WTC11 (cell line): ENCODE measurements around the gene RCAN2.

Experiments
- CBFB ChIP-seq: sonication (generic); formaldehyde crosslinking; IDR thresholded peaks from 2 replicates; pipeline ENCODE4 v1.8.1; 2022; ENCODE audit warnings: mild to moderate bottlenecking, low read depth, missing genetic modification reagents
- CREM ChIP-seq: sonication (generic); formaldehyde crosslinking; IDR thresholded peaks from 2 replicates; pipeline ENCODE4 v1.8.1; 2022; ENCODE audit warnings: mild to moderate bottlenecking, missing genetic modification reagents, moderate library complexity
- ETV6 ChIP-seq: sonication (generic); formaldehyde crosslinking; IDR thresholded peaks from 2 replicates; pipeline ENCODE4 v1.8.1; 2022; ENCODE audit warnings: mild to moderate bottlenecking, missing genetic modification reagents
- NR2C2 ChIP-seq: sonication (generic); formaldehyde crosslinking; IDR thresholded peaks from 2 replicates; pipeline ENCODE4 v1.8.0; 2022; ENCODE audit warnings: mild to moderate bottlenecking, missing genetic modification reagents
- PRRX2 ChIP-seq: fragments of 250-450 bp; sonication (Bioruptor Pico); IDR thresholded peaks from 2 replicates; pipeline ENCODE4 v1.8.0; 2021; ENCODE audit warnings: mild to moderate bottlenecking
- RELA ChIP-seq: sonication (generic); formaldehyde crosslinking; IDR thresholded peaks from 2 replicates; pipeline ENCODE4 v1.8.1; 2022; ENCODE audit warnings: missing genetic modification reagents, mild to moderate bottlenecking, borderline replicate concordance
- TF ChIP-seq, protein P1 (sequence below): fragments of 200-600 bp; IDR thresholded peaks from 2 replicates; pipeline ENCODE4 v1.8.0; 2022; ENCODE audit warnings: antibody characterized with exemption
- TF ChIP-seq, protein P2 (sequence below): sonication (generic); formaldehyde crosslinking; IDR thresholded peaks from 2 replicates; pipeline ENCODE4 v1.8.0; 2022; ENCODE audit warnings: mild to moderate bottlenecking, missing genetic modification reagents
- TF ChIP-seq, protein P3 (sequence below): sonication (generic); formaldehyde crosslinking; IDR thresholded peaks from 2 replicates; pipeline ENCODE4 v1.8.1; 2023; ENCODE audit warnings: mild to moderate bottlenecking, missing genetic modification reagents, borderline replicate concordance
- TF ChIP-seq, protein P4 (sequence below): sonication (generic); formaldehyde crosslinking; IDR thresholded peaks from 2 replicates; pipeline ENCODE4 v1.8.1; 2022; ENCODE audit warnings: mild to moderate bottlenecking, moderate library complexity, missing genetic modification reagents
- TF ChIP-seq, protein P5 (sequence below): sonication (generic); formaldehyde crosslinking; IDR thresholded peaks from 2 replicates; pipeline ENCODE4 v1.8.1; 2023; ENCODE audit warnings: mild to moderate bottlenecking, missing genetic modification reagents, moderate library complexity
- TF ChIP-seq, protein P6 (sequence below): fragments of 250-450 bp; sonication (Bioruptor Pico); conservative IDR thresholded peaks from 2 replicates; pipeline ENCODE4 v1.9.0; 2021; ENCODE audit warnings: mild to moderate bottlenecking

DNA sequence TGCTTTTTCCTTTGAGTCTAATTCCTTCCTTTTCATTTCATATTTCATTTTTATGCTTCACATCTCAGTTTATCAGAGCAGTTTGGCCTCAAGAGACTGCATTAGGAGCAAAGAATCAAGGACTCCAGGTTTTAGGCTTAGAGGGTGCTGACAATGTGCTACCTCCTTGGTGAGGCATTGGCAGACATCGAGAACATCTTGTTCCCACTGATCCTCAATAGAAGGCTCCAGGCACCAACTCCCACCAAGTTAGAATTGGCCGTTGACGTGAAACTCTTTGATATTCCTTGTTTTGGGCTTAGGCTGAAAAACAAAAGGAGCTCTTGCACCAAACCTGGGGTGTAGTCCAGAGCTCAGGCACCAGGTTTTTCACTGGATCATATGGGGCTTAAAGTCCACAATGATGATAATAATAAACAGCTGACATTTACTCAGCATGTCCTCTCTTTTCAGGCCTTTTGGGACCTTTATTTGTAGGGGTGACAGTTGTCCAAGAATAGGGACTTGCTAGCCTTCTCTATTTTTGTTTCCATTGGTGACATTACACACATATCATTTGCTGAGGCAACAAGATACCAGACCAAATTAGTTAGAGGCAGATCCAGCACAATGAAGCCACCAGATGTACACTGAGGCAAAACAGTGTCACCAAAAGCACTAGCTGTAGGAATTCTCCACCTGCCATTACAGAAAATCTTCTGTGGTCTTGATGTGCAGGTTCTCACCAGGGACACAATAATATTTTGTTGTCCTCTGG lies 239.5 kb downstream of the RCAN2 start:
- TF ChIP-seq, protein P1, sequence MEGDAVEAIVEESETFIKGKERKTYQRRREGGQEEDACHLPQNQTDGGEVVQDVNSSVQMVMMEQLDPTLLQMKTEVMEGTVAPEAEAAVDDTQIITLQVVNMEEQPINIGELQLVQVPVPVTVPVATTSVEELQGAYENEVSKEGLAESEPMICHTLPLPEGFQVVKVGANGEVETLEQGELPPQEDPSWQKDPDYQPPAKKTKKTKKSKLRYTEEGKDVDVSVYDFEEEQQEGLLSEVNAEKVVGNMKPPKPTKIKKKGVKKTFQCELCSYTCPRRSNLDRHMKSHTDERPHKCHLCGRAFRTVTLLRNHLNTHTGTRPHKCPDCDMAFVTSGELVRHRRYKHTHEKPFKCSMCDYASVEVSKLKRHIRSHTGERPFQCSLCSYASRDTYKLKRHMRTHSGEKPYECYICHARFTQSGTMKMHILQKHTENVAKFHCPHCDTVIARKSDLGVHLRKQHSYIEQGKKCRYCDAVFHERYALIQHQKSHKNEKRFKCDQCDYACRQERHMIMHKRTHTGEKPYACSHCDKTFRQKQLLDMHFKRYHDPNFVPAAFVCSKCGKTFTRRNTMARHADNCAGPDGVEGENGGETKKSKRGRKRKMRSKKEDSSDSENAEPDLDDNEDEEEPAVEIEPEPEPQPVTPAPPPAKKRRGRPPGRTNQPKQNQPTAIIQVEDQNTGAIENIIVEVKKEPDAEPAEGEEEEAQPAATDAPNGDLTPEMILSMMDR, result no peak
- TF ChIP-seq, protein P2, sequence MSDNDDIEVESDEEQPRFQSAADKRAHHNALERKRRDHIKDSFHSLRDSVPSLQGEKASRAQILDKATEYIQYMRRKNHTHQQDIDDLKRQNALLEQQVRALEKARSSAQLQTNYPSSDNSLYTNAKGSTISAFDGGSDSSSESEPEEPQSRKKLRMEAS, result no peak
- TF ChIP-seq, protein P3, sequence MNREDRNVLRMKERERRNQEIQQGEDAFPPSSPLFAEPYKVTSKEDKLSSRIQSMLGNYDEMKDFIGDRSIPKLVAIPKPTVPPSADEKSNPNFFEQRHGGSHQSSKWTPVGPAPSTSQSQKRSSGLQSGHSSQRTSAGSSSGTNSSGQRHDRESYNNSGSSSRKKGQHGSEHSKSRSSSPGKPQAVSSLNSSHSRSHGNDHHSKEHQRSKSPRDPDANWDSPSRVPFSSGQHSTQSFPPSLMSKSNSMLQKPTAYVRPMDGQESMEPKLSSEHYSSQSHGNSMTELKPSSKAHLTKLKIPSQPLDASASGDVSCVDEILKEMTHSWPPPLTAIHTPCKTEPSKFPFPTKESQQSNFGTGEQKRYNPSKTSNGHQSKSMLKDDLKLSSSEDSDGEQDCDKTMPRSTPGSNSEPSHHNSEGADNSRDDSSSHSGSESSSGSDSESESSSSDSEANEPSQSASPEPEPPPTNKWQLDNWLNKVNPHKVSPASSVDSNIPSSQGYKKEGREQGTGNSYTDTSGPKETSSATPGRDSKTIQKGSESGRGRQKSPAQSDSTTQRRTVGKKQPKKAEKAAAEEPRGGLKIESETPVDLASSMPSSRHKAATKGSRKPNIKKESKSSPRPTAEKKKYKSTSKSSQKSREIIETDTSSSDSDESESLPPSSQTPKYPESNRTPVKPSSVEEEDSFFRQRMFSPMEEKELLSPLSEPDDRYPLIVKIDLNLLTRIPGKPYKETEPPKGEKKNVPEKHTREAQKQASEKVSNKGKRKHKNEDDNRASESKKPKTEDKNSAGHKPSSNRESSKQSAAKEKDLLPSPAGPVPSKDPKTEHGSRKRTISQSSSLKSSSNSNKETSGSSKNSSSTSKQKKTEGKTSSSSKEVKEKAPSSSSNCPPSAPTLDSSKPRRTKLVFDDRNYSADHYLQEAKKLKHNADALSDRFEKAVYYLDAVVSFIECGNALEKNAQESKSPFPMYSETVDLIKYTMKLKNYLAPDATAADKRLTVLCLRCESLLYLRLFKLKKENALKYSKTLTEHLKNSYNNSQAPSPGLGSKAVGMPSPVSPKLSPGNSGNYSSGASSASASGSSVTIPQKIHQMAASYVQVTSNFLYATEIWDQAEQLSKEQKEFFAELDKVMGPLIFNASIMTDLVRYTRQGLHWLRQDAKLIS (CRISPR knock-in tag), result no peak
- TF ChIP-seq ETV6, result no peak
- TF ChIP-seq, protein P4, sequence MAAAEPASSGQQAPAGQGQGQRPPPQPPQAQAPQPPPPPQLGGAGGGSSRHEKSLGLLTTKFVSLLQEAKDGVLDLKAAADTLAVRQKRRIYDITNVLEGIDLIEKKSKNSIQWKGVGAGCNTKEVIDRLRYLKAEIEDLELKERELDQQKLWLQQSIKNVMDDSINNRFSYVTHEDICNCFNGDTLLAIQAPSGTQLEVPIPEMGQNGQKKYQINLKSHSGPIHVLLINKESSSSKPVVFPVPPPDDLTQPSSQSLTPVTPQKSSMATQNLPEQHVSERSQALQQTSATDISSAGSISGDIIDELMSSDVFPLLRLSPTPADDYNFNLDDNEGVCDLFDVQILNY (CRISPR knock-in tag), result no peak
- TF ChIP-seq NR2C2 (CRISPR knock-in tag), result no peak
- TF ChIP-seq, protein P5, sequence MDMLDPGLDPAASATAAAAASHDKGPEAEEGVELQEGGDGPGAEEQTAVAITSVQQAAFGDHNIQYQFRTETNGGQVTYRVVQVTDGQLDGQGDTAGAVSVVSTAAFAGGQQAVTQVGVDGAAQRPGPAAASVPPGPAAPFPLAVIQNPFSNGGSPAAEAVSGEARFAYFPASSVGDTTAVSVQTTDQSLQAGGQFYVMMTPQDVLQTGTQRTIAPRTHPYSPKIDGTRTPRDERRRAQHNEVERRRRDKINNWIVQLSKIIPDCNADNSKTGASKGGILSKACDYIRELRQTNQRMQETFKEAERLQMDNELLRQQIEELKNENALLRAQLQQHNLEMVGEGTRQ (CRISPR knock-in tag), result no peak
- no peak for TF ChIP-seq CBFB (CRISPR knock-in tag)
- TF ChIP-seq CREM, result no peak
- TF ChIP-seq, protein P6, sequence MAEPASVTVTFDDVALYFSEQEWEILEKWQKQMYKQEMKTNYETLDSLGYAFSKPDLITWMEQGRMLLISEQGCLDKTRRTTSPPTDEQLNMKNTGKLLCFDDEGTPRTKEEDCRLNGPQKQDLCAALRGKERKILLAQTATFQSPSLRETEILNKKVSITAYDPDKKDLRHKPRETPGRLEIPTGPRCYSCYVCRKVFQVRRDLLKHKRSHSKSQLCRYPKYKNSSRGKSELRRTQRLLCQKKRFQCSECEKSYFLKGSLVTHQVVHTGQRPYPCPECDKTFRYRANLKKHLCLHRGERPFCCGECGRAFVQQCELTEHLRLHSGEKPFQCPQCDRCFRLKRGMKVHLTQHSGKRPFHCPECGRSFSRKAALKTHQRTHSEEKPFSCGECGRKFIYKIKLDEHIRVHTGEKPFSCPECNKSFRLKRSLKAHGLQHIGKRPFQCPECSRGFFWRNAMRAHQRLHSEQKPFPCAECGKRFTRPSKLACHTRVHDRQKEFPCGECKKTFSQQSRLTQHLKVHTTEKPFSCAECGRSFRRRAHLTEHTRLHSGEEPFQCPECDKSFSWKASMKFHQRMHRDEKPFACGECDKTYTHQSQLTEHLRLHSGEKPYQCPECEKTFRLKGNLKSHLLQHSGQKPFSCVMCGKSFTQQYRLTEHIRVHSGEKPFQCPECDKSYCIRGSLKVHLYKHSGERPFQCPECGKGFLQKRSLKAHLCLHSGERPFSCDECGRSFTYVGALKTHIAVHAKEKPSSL (CRISPR knock-in tag), result no peak
- no peak for TF ChIP-seq RELA (CRISPR knock-in tag)
- TF ChIP-seq PRRX2, result no peak
